ENCODE results near the gene SPRY1.

GRCh38 chr4:123381996-123382395 lies 14.6 kb upstream of the SPRY1 start:
- no peak for TF ChIP-seq CTCF (conservative IDR thresholded peaks at IDR 0.05; ENCODE audit: low read length)
- TF ChIP-seq EZH2phosphoT487 (IDR thresholded peaks at IDR 0.05; ENCODE audit: borderline replicate concordance): no peak

Data from Loucy (cell line).